HCT116 (cell line): ENCODE measurements around the gene SRGAP2B. TPM values are rescaled to one million over a fixed set of nuclear protein-coding genes. Genes with fewer than 3 reads are reported as not detected.
A peak's percentile ranks its signal among the peaks of the same experiment; 100 is the strongest.
"Not testable (repeated sequence)": the region's sequence is repeated elsewhere in the genome, so short reads cannot be mapped to it uniquely, and the experiment has no call there.

Experiments used
- ATAC-seq: fragments of 200-7000 bp; cut with Tn5 transposase; 2 replicates; pipeline ENCODE4 v1.9.1; 2020; ENCODE audit warnings: mild to moderate bottlenecking, moderate library complexity
- BruUV-seq: library from RNA; stranded (reverse); fragments of 400-500 nt; replicated peaks from 2 replicates; lab custom pipeline; 2021; lab: Mats Ljungman, UMichigan
- CTCF ChIA-PET: fragments of 300-600 bp; sonication (Branson Sonifier 250); formaldehyde crosslinking; loops from one replicate; lab custom pipeline; 2021; ENCODE audit warnings: antibody characterized with exemption; lab: Charles Lee
- POLR2A ChIA-PET: fragments of 300-600, 350-600 bp; sonication (Branson Sonifier 250); formaldehyde crosslinking; loops from one replicate; lab custom pipeline; 2021; ENCODE audit warnings: antibody characterized with exemption; lab: Charles Lee
- RAD21 ChIA-PET, 2 experiments: fragments of 300-600 bp; sonication (Branson Sonifier 250); formaldehyde crosslinking; loops; one replicate each; lab custom pipeline; 2023; ENCODE audit warnings: low total read pairs in 2 of 2; ENCODE audit not compliant: uncharacterized antibody in 2 of 2, unreplicated experiment in 2 of 2, low non-redundant PET in 1 of 2; lab: Charles Lee
- DNase-seq: peaks from one replicate; pipeline ENCODE4 v3.0.0-alpha.2; 2010; ENCODE audit warnings: low read depth, low spot score
- H2AFZ ChIP-seq: fragments of 200-600 bp; shearing (Covaris generic), sonication (generic); 2 replicates; pipeline ENCODE4 v1.6.1; 2017; ENCODE audit warnings: low read depth, mixed run types, mixed read lengths, antibody characterized with exemption, low read length; ENCODE audit not compliant: poor library complexity, severe bottlenecking
- H3K27ac ChIP-seq: 2 replicates; pipeline ENCODE4 v1.5.1; 2012; ENCODE audit warnings: low read depth, low read length
- H3K27me3 ChIP-seq: fragments of 200-600 bp; sonication (generic); 2 replicates; pipeline ENCODE4 v1.6.1; 2016; ENCODE audit warnings: mixed run types, low read length, mixed read lengths; ENCODE audit not compliant: insufficient read depth
- H3K36me3 ChIP-seq, 2 experiments: fragments of 200-500 bp in 1 of 2; fragments of 200-600 bp in 1 of 2; sonication (Bioruptor generic) in 1 of 2; sonication (generic) in 1 of 2; 2 replicates each; pipeline versions ENCODE4 v1.5.1 to v1.6.1; 2014 to 2016; ENCODE audit warnings: low read length in 2 of 2, inconsistent platforms in 1 of 2, mixed read lengths in 1 of 2, mixed run types in 1 of 2; ENCODE audit not compliant: insufficient read depth in 2 of 2, control insufficient read depth in 1 of 2
- H3K4me1 ChIP-seq, 2 experiments: fragments of 200-600 bp in 1 of 2; sonication (generic) in 1 of 2; 2 replicates each; pipeline versions ENCODE4 v1.5.1 to v1.6.1; 2012 to 2017; ENCODE audit warnings: low read length in 2 of 2, inconsistent platforms in 1 of 2, mild to moderate bottlenecking in 1 of 2, mixed read lengths in 1 of 2, mixed run types in 1 of 2, moderate library complexity in 1 of 2; ENCODE audit not compliant: insufficient read depth in 2 of 2, control insufficient read depth in 1 of 2
- H3K4me2 ChIP-seq: fragments of 200-600 bp; sonication (generic); 2 replicates; pipeline ENCODE4 v1.6.1; 2017; ENCODE audit warnings: mixed run types, low read length, mixed read lengths
- H3K4me3 ChIP-seq, 2 experiments: fragments of 200-600 bp in 1 of 2; sonication (generic) in 1 of 2; replicated peaks in 1 of 2; 2 replicates each; pipeline ENCODE4 v1.5.1; 2011 to 2016; ENCODE audit warnings: low read length in 2 of 2, control low read depth in 1 of 2, low read depth in 1 of 2, mild to moderate bottlenecking in 1 of 2, mixed read lengths in 1 of 2, mixed run types in 1 of 2
- H3K79me2 ChIP-seq: fragments of 200-600 bp; sonication (generic); 2 replicates; pipeline ENCODE4 v1.6.1; 2017; ENCODE audit warnings: mild to moderate bottlenecking, mixed run types, low read length, moderate library complexity, mixed read lengths; ENCODE audit not compliant: insufficient read depth
- H3K9ac ChIP-seq: fragments of 200-600 bp; sonication (generic); 2 replicates; pipeline ENCODE4 v1.6.1; 2016; ENCODE audit warnings: low read length, mixed read lengths
- H3K9me2 ChIP-seq: fragments of 200-600 bp; sonication (generic), shearing (Covaris generic); 2 replicates; pipeline ENCODE4 v1.6.1; 2017; ENCODE audit warnings: mixed run types, mild to moderate bottlenecking, moderate library complexity; ENCODE audit not compliant: insufficient read depth
- H3K9me3 ChIP-seq, 2 experiments: fragments of 200-500 bp in 1 of 2; fragments of 200-600 bp in 1 of 2; sonication (Bioruptor generic) in 1 of 2; sonication (generic) in 1 of 2; 2 replicates each; pipeline ENCODE4 v1.6.1; 2014 to 2017; ENCODE audit warnings: low read length in 2 of 2, mixed read lengths in 2 of 2, inconsistent platforms in 1 of 2, low read depth in 1 of 2, mild to moderate bottlenecking in 1 of 2, mixed run types in 1 of 2, moderate library complexity in 1 of 2; ENCODE audit not compliant: control insufficient read depth in 1 of 2, insufficient read depth in 1 of 2
- H4K20me1 ChIP-seq: fragments of 200-600 bp; sonication (generic), shearing (Covaris generic); 2 replicates; pipeline ENCODE4 v1.6.1; 2017; ENCODE audit warnings: mixed run types, mild to moderate bottlenecking, moderate library complexity; ENCODE audit not compliant: insufficient read depth
- intact Hi-C: fragments of 100-400 bp; cut with micrococcal nuclease; formaldehyde crosslinking; loops from 2 replicates; pipeline ENCODE4 v1.10.0; 2022
- total RNA-seq: library from RNA; stranded (reverse); gene quantifications from one replicate; pipeline ENCODE4 v1.2.1, GENCODE V29; 2021; ENCODE audit not compliant: unreplicated experiment

SRGAP2B gene
- total RNA-seq, 1 experiment from 2014 or later, result 31.2 TPM

GRCh38 chr1:145065194-145065826, 29.8 kb downstream of the SRGAP2B start:
- DNase-seq, H3K4me2 ChIP-seq, H3K4me1 ChIP-seq, H3K9me3 ChIP-seq, H3K79me2 ChIP-seq, H2AFZ ChIP-seq, H3K27ac ChIP-seq, intact Hi-C loops, CTCF ChIA-PET, H3K9ac ChIP-seq, H4K20me1 ChIP-seq, H3K4me3 ChIP-seq, H3K27me3 ChIP-seq, RAD21 ChIA-PET, BruUV-seq, H3K9me2 ChIP-seq, H3K36me3 ChIP-seq, POLR2A ChIA-PET: not testable (repeated sequence)
- peak; percentile 98 for ATAC-seq

GRCh38 chr1:145063941-145064648, 31.0 kb downstream of the SRGAP2B start:
- RAD21 ChIA-PET, DNase-seq, H3K9me3 ChIP-seq, H3K9me2 ChIP-seq, H3K36me3 ChIP-seq, H3K9ac ChIP-seq, H3K4me3 ChIP-seq, H3K27me3 ChIP-seq, H3K4me2 ChIP-seq, ATAC-seq, H3K4me1 ChIP-seq, intact Hi-C loops, H3K79me2 ChIP-seq, H2AFZ ChIP-seq, CTCF ChIA-PET, H3K27ac ChIP-seq, POLR2A ChIA-PET, BruUV-seq, H4K20me1 ChIP-seq: not testable (repeated sequence)

- H3K4me3 ChIP-seq, H2AFZ ChIP-seq, RAD21 ChIA-PET, DNase-seq, H3K36me3 ChIP-seq, H3K9me2 ChIP-seq, BruUV-seq, H4K20me1 ChIP-seq, H3K4me1 ChIP-seq, H3K79me2 ChIP-seq, intact Hi-C loops, H3K9ac ChIP-seq, H3K27ac ChIP-seq, H3K9me3 ChIP-seq, POLR2A ChIA-PET, CTCF ChIA-PET, H3K27me3 ChIP-seq, ATAC-seq, H3K4me2 ChIP-seq: not testable (repeated sequence)
Observed at GRCh38 chr1:145063285-145063684, 31.8 kb downstream of the SRGAP2B start.

GRCh38 chr1:145058184-145058583, 36.9 kb downstream of the SRGAP2B start:
- H3K79me2 ChIP-seq, ATAC-seq: not testable (repeated sequence)

More at GRCh38 chr1:145058184-145058583, 36.9 kb downstream of the SRGAP2B start:
- CTCF ChIA-PET, H4K20me1 ChIP-seq, H3K27me3 ChIP-seq, BruUV-seq, H3K27ac ChIP-seq, H3K4me1 ChIP-seq, intact Hi-C loops, H3K4me3 ChIP-seq, H3K9me2 ChIP-seq, RAD21 ChIA-PET, H3K9ac ChIP-seq, H3K4me2 ChIP-seq, DNase-seq, H3K36me3 ChIP-seq, H3K9me3 ChIP-seq, H2AFZ ChIP-seq, POLR2A ChIA-PET: not testable (repeated sequence)
